RKO (cell line): ENCODE results near the gene THSD7A.
"Not testable (repeated sequence)": the region's sequence is repeated elsewhere in the genome, so short reads cannot be mapped to it uniquely, and the experiment has no call there.

Experiments
- DNase-seq: peaks from one replicate; pipeline ENCODE4 v3.0.0-alpha.2; 2016; ENCODE audit warnings: low spot score

Gene THSD7A

GRCh38 chr7:11456574-11456973 lies 375.4 kb downstream of the THSD7A start:
- no peak for DNase-seq

GRCh38 chr7:11452476-11452875 lies 379.5 kb downstream of the THSD7A start:
- DNase-seq = no peak

- no peak for DNase-seq
Observed at GRCh38 chr7:11450281-11450680, 381.7 kb downstream of the THSD7A start.

- no peak for DNase-seq
Observed at GRCh38 chr7:11449316-11449715, 382.7 kb downstream of the THSD7A start.

- no peak for DNase-seq
Observed at GRCh38 chr7:11448323-11448722, 383.7 kb downstream of the THSD7A start.

GRCh38 chr7:11447106-11447505 lies 384.9 kb downstream of the THSD7A start:
- DNase-seq = no peak

GRCh38 chr7:11443934-11444333 lies 388.1 kb downstream of the THSD7A start:
- not testable (repeated sequence) for DNase-seq

GRCh38 chr7:11437994-11438393 lies 394.0 kb downstream of the THSD7A start:
- DNase-seq = peak; percentile 1

- no peak for DNase-seq
Observed at GRCh38 chr7:11436773-11437524, 395.0 kb downstream of the THSD7A start.

- DNase-seq = peak; percentile 20
Observed at GRCh38 chr7:11436316-11436715, 395.7 kb downstream of the THSD7A start.

GRCh38 chr7:11434366-11434765 lies 397.6 kb downstream of the THSD7A start:
- DNase-seq = no peak

GRCh38 chr7:11430841-11431240 lies 401.2 kb downstream of the THSD7A start:
- DNase-seq = no peak

- no peak for DNase-seq
Observed at GRCh38 chr7:11430112-11430511, 401.9 kb downstream of the THSD7A start.

GRCh38 chr7:11428877-11429581 lies 403.0 kb downstream of the THSD7A start:
- DNase-seq = no peak

GRCh38 chr7:11427686-11428273 lies 404.2 kb downstream of the THSD7A start:
- DNase-seq = peak; percentile 67

- no peak for DNase-seq
Observed at GRCh38 chr7:11424006-11424405, 408.0 kb downstream of the THSD7A start.

- no peak for DNase-seq
Observed at GRCh38 chr7:11420049-11420448, 411.9 kb downstream of the THSD7A start.

GRCh38 chr7:11416641-11417458 lies 415.1 kb downstream of the THSD7A start:
- DNase-seq = no peak

GRCh38 chr7:11415101-11415500 lies 416.9 kb downstream of the THSD7A start:
- DNase-seq = no peak

GRCh38 chr7:11413901-11414300 lies 418.1 kb downstream of the THSD7A start:
- DNase-seq = no peak

GRCh38 chr7:11412036-11412435 lies 420.0 kb downstream of the THSD7A start:
- no peak for DNase-seq
